Spleen (tissue), 7 donors: Measurements from ENCODE around the gene MEF2C.

Experiments
- CTCF ChIP-seq, 11 experiments: fragments of 200-600 bp in 7 of 11; fragments of 450-650 bp in 4 of 11; sonication (generic) in 4 of 11; IDR thresholded peaks in 8 of 11; conservative IDR thresholded peaks in 3 of 11; 1 replicate in 7 of 11; 2 replicates in 4 of 11; pipeline versions ENCODE4 v1.4.0 to v1.8.0; 2016 to 2021; ENCODE audit warnings: antibody characterized with exemption in 11 of 11, inconsistent platforms in 4 of 11, mild to moderate bottlenecking in 1 of 11
- POLR2A ChIP-seq, 3 donors: fragments of 450-650 bp; IDR thresholded peaks; one replicate each; pipeline ENCODE4 v1.5.1; 2017; ENCODE audit warnings: antibody characterized with exemption in 3 of 3, mild to moderate bottlenecking in 1 of 3
- donor health status: DM: no; HTN: no; CAD: no; lungs with moderate emphysema.
- donor health status: DM: no; HTN: no; CAD: no.
- donor health status: DM: no; HTN: no; CAD: no.

GRCh38 chr5:88708682-88709398, 174.1 kb downstream of the MEF2C start:
- TF ChIP-seq CTCF (IDR thresholded peaks at IDR 0.05 in 8 of 11, conservative IDR thresholded peaks at IDR 0.05 in 3 of 11): no peak
- TF ChIP-seq POLR2A (IDR thresholded peaks at IDR 0.05): no peak
